DMS153 treated with DMSO at 0.1 percent for 48 hours (cell line): ENCODE results near the gene IGSF3.

Experiments
- DNase-seq: peaks from one replicate; lab custom pipeline; 2025; ENCODE audit not compliant: unreplicated experiment; lab: John Stamatoyannopoulos, UW

The IGSF3 gene

DNA sequence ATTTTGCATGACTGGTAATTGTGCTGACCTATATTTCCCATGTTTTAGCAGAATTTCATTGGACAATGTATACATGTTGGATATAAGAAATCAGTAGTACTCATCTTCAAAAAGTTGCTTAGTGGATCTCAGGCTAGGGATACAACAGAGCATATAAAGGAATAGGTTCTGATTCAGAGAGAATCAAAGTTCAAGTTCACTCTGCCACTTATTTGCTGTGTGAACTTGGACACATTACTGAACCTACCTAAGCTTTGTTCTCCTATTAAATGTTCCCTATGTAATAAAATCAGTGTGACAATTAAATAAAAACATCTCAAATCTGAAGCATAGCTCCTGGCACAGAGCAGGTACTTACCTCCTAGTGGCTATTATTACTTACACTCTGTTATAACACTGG, 106.0 kb downstream of the IGSF3 start:
- DNase-seq: no peak

DNA sequence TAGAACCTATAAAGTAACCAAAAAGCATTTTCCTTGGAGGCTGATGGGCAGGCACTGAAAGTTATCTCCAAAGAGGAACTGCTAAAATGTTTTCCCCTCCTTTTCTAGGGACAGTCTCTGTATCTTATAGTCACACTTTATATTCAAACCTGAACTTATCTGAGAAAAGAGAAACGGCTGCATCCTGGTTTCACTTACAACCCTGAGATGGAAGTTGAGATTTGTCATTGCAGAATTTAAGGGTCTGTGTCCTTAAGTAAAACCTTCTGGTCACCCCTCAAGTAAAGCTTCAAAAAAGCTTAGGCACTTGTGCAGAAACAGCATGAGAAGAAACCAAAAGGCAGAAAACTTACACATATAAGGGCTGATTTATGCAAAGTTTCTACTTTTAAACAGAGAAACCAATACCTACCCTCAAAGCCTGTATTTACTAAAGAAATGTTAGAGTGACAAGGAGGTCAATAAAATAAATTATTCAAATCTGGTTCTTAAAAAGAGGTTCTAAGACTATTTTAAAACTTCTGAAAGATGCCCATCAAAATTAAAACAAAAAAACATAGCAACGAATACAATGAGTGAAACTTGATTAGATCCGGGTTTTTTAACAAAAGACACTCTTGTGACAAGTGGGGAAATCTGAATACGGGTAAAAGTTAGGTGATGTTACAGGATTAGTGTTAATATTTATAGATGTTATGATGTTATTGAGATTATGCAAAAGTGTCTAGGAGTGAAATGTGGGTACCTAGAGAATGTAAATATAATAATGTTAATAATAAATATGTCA, 106.6 kb downstream of the IGSF3 start:
- DNase-seq: no peak

DNA sequence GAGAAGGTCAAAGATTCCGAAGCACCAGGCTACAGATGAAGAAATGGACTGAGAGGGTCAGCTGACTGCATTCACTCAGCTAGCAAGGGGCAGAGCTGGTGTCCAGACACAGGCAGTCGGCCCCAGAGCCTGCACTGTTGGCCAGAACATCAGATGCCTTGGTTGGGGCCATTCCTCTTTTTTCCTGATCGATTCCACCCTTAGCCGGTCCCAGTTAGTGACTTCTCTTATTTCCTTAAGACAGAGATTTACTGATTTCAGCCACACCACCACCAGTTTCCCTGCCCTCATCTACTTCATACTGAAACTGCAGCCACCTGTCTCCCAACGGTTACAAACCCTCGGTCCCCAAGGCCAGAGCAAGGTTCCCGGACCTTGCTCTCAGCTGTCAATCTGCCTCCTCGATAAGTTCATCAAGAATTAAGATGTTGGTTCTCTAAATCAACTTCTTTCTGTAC, 108.2 kb downstream of the IGSF3 start:
- DNase-seq: no peak

DNA sequence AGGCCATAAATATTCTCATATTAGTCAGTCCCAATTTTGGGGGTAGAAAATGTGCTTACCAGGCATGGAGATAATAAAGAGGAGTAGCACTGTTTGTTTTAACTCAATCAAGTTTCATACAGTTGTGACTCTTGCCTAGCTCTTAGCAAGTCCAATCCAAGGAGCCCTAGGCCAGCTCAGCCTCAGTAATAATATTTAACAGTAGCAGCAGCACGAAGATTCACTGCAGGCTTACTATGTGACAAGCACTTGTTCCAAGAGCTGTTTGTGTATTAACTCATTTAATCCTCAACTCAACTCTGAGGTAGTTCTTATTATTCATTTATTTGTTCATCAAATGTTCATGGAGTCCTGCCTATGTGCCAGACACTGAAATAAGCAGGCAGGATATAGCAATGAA, 109.0 kb downstream of the IGSF3 start:
- no peak for DNase-seq

DNA sequence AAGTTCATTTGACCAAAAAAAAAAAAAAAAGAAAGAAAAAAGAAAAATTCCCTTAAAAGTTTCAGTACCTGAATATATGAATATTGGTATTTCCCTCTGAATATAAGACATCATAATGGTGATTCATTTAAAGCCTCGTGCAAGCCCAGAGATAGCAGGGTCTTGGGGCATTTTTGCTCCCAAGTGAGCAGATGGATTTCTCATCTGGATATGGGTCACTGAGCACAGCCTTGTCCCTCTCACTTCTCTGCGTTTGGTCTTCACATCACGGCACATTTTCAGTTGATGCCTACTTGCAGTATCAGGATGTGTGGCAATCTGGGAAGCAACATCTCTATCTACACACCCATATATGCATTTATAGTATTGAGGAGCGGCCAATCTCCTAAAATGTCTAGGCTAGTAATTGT, 109.4 kb downstream of the IGSF3 start:
- DNase-seq: no peak

DNA sequence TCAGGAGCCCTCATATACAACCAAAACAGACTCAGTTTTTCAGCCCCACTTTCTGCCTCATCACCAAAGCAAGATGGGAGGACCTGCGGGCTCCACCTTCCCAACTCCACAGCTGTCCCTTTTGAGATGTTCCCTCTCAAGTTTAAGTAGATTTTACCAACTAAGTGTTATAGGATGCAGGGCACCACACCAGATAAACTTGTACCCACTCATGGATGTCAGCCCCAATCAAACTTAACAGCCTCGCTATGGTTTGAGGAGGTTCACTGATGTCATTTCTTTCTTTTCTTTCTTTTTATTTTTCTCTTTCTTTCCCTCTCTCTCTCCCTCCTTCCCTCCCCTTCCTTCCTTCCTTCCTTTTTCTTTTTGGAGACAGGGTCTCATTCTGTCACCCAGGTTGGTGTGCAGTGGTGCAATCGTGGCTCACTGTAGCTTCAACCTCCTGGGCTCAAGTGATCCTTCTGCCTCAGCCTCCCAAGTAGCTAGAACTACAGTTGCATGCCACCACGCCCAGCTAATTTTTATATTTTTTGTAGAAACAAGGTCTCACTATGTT, 110.1 kb downstream of the IGSF3 start:
- no peak for DNase-seq

DNA sequence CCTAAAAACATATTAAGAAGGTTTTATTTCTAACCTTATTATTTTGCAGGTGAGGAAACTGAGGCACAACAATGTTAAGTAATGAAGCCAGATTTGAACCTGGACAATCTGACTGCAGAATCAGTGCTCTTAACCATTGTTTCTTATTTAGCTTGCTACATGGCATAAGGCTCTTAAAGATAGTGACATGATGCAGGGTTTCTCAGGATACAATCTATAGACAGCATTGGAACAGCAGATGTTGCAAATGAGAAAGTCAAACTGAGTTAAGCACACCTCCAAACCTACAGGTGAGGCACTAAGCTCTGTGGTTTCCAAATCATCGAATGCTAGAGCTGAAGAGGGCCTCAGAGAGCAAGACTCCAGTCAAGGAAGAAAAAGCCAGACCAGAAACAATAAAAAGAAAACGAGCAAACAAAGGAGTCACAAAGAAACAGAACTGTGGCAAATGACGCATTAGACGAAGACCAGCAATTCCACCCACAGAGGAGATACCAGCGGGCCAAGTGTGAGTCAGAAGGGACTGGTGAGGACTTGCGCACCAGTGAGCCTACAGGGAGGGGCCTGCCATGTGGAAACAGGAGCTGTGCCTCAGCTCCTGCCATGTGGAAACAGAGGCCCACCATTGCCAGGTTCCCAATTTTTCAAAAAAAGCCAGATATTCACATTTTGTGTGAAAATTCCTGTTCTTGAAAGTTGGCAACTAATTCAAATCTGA, 111.1 kb downstream of the IGSF3 start:
- no peak for DNase-seq

DNA sequence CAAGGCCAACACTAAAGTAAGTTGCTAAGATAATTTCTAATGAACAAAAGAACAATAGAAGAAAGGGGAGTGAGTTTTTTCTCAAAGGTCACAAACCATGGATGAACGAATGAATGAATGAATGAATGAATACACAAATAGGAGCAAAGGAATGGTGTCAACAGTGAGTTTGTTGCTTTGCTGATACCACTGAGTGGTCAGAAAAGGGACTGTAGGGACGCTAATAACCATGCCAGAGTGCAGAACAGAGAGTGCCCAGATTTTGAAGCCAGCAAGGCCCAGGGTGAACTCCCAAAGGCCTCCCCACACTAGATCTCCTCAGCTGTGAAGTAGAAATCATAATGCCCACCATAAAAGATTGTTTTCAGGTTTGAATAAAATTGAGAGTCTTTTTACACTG, 112.6 kb downstream of the IGSF3 start:
- DNase-seq: no peak

DNA sequence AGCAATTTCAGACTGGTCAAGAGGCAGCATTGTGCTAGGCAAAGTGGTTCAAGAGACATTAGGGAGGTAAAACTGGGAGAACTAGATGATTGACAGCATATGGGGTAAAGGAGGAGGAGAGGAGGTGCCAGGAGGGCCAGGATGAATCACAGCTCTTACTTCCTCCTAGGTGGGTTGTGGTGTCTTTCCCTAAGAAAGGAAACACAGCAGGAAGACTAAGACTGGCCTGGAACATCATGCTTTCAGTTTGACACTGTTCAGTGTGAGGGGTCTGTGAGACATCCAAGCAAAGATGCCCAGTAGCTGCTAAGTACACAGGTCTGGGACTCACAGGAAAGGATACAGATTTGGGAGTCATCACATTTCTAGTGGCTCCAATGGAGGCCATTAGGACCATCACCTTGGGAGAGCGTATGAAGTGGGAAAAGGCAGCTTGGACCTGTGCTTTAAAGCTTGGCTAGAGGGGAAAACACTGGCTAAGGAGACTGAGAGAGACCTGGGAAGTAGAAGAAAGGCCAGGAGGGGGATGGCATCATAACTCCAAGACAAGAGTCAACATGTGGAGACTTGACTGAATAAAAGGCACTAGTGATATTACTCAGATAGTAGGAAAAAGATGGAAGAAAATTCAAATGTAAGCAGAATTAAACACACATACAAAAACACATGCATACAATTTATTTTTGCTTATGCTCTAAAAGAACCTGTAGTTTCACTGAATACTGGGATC, 114.0 kb downstream of the IGSF3 start:
- DNase-seq: no peak

DNA sequence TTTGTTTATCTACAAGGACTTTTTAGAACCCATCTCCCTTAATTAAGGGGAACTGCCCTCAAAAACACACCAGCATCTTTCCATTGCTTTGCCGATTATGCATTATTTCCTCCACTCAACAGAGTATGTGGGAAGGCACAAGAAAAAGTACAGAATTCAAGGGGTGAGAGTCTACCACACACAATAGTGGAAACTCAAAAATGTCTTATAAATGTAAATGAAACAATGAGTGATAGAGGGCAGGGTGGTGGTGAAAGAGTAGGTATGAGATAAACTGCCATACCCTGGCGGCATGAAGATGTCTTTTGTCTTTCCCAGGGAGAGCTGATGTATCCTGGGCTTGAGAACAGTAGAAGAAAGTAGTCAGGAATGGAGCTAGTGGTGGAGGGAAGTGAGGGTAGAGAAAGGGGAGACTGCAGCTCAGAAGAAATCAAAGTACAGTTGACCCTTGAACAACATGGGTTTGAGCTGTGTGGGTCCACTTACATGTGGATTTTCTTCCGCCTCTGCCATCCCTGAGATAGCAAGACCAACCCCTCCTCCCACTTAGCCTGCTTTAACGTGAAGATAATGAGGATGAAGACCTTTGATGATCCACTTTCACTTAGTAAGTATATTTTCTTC, 121.1 kb downstream of the IGSF3 start:
- DNase-seq: no peak

DNA sequence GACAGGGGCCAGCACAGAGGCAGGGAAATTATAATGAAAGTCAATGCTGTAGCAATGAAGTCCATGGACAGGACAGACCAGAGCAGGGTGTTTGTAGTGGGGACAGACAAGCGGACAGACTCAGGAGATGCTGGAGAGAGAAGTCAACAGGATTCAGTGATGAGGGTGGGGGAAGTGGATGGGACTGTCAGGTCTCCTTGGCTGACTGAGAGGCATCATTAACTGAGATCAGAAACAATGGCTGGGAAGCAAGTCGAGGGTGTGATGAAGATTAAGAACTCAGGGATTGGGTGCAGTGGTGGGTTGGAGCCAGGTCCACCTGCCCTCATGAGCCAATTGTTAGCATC, 122.2 kb downstream of the IGSF3 start:
- no peak for DNase-seq

DNA sequence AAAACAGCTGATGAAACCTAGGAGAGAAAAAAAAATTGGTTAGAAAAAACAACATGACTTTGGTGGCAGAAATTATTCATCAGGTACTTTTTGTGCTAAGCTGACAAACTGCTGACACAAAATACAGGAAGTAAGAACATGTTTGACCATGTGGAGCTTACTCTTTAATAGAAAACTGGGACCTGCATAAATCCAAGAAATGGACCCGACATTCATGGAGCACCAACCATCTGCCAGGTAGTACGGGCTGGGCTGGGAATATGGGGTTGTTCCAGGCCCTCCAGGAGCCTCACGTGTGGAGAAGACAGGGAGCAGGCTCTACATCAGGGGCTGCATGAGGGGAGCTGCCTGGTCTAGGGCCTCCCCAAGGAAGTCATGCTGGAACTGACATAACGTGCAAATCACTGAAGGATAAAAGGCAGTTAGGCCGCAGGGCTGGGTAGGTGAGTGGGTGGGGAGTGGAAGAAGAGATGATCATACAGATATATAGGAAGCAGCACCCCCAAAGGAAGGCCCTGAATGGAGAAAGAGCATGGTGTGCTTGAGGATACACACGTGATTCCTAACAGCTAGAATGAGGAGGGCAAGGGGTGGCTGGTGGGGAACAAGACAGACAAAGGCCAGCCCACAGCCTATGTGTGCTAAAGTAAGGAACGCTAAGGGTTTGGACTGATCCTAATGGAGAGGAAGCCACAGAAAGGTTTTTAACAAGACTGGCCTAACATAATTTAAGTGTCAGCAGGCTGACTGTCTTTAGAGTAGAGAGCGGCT, 122.8 kb downstream of the IGSF3 start:
- no peak for DNase-seq

DNA sequence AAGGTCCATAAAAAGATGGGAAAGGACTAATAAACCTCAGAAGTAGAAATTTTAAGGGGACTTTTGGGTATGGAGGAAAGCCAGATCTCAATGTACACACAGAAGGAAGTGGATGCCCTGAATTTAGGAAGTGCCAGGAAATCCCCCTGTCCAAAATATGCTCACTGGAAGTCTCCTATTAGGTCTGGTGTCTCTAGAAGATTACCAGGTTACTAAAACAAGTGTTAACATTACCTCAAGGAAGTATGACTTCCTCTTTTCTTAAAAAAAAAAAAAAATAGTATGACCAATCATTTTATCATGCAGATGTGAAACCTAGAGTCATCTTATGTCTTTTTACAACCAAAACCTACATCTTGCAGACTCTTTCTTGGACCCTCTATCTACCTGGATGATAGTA, 127.4 kb downstream of the IGSF3 start:
- DNase-seq: no peak

DNA sequence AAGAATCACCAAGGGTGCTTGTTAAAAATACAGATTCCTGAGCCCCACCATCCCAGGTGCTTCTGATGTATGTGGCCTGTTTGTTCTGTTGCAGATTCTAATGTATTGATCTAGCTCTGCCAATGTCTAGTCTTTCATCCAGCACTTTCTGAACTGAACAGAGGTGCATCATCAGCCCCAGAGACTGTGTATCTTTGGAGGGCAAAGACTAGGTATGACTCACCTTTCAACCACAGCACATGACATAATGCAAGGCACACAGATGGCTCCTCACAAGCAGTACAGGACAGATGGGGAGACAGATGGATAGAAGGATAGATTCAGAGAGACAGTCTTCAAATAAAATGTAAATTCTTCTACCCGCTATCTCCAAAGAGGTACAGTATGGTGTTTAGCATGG, 129.0 kb downstream of the IGSF3 start:
- no peak for DNase-seq

DNA sequence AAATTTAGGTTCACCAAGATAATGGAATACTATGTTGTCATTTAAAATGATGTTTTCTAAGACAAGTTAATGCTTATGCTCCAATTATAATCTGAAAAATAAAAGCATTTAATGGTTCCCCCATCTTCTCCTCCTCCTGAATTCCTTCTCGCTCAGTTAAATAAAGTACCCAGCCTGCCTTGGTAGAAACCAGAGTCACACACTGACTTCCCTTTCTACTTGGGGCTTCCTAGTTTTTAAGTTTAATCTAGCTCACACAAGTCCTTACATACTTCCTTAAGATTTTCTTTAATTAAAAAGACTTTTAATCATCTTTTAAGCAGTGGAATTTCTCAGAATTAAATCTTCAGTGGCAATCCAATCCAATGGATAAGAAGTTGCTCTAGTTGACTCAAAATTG, 129.6 kb downstream of the IGSF3 start:
- no peak for DNase-seq

DNA sequence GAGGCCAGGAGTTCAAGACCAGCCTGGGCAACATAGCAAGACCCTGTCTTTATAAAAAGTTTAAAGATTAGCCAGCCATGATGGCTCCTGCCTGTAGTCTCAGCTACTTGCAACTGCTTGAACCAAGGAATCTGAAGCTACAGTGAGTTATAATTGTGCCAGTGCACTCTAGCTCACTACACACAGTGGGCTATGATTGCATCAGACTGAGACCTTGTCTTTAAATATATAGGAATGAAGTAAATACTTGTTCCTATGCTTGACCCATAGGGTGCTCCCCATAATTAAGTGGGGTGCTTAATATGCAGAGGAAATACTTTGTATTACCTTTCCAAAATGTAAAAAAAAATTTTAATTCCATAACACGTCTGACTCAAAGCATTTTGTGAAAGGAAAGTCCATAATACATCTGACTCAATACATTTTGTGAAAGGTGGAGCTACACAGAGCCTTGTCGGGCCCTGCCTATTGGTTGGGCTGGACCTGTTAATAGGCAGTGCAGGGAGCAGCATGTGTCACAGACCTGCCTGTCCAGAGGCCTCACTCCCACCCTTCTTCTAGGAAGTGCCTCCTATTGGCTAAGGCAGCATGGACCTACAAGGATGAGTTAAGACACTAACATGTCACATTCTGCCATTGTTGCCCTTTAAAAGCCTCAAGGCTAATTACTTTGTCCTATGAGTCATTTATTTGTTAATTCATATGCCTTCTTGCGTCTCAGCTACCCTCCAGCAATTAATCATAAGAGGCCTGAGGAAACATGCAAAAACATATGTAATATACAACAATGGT, 130.3 kb downstream of the IGSF3 start:
- DNase-seq: no peak

DNA sequence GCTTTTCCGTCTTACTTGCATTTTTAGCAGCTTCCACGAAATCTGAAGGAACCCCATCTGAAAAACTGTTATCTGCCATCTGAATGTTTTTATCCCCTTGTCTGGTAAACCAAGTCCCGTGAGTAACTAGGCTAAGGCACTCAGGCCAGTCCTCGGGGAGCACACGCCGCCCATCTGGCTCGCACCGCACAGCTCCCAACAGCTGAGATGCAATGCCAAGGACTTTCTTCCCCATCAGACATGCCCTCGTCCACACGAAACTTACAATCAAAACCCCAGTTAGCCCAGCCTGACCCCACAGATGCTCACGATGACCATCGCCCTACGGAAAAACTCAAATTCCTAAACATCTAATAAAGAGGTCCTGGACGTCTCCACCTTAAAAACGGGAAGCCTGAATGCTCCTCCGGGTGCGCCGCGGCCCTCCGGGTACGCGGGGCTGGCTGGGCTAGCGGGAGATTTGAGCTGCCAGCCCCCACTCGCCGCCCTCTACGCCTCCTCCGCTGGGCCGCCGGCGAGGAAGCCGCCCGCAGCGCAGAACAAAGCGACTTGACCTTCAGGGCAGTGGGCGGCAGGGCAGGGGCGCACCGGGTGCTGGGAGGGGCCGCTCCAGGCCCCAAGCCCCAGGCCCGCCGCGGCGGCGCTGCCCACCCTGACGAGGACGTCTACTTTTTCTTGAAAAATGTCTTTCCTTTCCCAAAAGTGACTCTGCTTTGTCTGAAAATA, 133.4 kb downstream of the IGSF3 start:
- DNase-seq: no peak

DNA sequence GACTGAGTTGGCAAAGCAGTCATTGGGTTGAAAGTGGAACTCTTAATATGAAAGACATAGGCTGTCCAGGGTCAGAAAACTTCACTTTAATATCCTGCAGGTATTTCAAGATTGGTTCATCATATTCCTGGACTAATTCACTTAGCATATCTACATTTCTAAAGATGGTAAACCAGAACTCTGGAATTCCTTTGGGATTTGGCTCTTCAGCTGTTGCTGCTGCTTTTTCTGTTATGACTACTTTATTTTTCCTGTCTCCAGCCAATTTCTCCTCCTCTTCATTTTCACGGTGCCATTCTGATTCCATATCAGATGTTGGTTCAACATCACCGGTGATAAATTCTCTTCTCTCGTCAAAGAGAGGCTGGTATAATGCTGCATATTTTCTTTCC, 134.1 kb downstream of the IGSF3 start:
- no peak for DNase-seq
